Kidney glomerular epithelial cell (primary cell): ENCODE results near the gene LRRIQ1.
"Not testable (repeated sequence)": the region's sequence is repeated elsewhere in the genome, so short reads cannot be mapped to it uniquely, and the experiment has no call there.

Experiments
- DNase-seq: peaks from one replicate; lab custom pipeline; 2025; lab: John Stamatoyannopoulos, UW

LRRIQ1 gene

DNA sequence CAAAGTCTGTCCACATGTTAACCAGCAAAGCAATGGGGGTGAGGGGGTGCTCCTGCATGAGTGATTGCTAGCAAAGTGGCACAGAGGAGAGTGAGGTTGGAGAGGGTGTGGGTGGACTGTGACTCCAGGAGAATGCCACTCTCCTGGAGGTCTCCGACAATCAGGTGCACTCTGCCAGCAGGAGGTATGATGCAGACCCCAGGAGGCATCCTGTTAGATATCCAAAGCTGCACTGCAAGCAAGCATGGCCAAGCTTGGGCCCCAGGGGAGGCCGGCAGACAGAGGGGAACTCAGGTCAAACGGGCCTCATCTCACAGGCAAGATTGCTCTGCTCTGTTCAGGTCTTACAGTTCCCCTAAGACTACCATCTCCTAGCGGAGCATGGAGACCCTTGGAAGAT is 170.4 kb downstream of the LRRIQ1 start:
- DNase-seq, result no peak

- DNase-seq, result not testable (repeated sequence)
Measured at GRCh38 chr12:85224339-85224738, 188.2 kb downstream of the LRRIQ1 start.

DNA sequence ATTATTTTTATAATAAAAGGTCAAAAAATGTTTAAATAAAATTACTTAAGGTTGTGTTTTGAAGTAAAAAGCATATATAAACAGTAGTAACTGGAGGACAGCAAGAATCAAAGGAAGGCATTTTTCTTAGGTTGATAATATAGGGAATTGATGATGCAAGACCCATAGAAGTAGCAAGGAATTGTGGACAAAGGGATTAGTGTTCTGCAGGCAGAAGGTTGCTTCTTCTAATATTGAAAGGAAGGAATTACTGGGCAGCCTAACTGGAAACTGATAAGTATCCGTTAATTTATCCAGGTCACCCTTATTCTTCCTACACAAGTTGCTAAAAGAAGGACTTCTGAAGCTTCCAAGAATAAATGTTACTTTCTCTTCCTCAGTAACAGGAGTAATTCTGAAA is 189.3 kb downstream of the LRRIQ1 start:
- no peak for DNase-seq

- no peak for DNase-seq
Measured at GRCh38 chr12:85237327-85237726, 201.2 kb downstream of the LRRIQ1 start.

DNA sequence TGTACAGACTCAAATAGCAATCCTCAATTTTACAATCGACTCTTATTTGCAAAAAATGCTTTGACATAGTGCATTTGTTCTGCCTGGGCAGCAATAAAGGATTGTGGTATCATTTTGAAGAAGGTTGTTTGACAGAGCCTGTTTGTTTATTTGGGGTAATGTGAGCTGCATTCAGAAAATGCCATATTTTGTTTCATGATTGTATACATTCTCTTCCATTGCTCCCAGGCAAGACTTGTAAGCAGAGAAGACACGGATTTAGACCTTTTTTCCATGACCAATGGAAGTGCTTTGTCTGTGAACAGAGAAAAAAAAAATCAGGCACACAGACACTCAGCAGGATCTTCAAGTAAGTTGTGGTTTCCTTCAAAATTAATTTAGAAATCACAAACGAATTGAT is 208.4 kb downstream of the LRRIQ1 start:
- DNase-seq, result no peak

DNA sequence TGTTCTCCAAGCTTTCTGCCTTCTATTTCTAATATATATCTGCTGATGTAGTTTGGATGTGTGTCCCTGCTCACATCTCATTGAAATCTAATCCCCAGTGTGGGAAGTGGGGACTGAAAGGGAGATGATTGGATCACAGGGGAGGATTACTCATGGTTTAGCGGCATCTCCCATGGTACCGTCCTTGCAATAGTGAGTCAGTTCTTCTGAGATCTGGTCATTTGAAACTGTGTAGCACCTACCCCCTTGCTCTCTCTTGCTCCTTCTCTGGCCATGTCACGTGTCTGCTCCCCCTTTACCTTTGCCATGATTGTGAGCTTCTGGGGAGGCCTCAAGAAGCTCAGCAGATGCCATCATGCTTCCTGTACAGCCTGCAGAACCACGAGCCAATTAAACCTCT is 217.7 kb downstream of the LRRIQ1 start:
- DNase-seq, result no peak

DNA sequence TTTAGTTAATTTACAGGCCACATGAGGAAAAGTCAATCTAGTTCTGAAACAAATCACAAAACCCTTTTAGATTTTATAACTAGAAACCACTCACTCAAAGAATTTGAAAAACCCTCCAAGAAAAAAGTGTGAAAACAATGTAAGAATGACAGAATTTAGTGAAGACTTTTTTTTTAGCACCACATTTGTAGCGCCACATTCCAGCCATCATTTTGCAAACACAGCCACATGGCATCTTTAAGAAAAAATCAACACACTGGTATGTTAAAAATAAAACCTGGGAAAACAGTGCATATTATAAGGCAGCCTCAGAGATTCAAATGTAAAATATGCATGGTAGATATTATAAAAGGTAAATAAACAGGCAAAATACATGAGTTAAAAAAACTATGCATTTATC is 221.5 kb downstream of the LRRIQ1 start:
- no peak for DNase-seq

- no peak for DNase-seq
Measured at GRCh38 chr12:85260447-85260846, 224.3 kb downstream of the LRRIQ1 start.

DNA sequence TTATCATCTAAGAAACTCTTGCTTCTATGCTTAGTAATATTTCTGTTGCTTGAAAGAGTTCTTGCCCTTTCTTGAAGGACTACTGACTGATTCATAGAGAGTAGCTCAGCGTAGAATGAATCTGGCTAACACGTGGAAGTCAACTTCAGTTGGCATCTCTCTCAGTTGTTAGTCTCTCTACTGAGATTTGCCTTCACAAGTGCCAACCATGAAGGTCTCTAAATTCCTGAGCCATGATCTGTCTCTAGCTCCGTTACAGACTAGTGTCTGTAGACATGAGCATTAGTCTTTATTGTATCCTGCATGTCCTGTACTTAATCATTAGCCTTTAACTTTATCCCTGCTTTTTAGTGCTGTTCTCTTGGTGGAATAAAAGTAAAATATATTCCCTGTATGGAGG is 224.7 kb downstream of the LRRIQ1 start:
- no peak for DNase-seq

DNA sequence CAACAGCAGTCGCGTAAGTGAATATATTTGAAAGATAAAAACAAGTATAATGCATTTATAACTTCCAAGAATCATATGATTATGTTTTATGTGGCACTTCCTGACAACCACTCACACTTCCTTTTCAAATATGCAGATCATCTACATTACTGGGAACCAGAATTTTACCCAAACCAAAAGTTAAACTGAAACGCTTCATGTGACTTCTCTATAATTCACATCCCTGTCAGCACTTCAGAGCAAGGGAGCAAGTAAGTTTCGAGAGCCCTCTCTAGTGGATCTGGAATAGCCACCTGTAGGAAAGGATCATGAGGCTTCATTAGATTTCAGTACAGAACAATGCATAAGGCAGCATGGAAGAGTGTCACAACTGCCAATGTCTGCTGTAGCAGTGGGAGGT is 230.2 kb downstream of the LRRIQ1 start:
- no peak for DNase-seq

DNA sequence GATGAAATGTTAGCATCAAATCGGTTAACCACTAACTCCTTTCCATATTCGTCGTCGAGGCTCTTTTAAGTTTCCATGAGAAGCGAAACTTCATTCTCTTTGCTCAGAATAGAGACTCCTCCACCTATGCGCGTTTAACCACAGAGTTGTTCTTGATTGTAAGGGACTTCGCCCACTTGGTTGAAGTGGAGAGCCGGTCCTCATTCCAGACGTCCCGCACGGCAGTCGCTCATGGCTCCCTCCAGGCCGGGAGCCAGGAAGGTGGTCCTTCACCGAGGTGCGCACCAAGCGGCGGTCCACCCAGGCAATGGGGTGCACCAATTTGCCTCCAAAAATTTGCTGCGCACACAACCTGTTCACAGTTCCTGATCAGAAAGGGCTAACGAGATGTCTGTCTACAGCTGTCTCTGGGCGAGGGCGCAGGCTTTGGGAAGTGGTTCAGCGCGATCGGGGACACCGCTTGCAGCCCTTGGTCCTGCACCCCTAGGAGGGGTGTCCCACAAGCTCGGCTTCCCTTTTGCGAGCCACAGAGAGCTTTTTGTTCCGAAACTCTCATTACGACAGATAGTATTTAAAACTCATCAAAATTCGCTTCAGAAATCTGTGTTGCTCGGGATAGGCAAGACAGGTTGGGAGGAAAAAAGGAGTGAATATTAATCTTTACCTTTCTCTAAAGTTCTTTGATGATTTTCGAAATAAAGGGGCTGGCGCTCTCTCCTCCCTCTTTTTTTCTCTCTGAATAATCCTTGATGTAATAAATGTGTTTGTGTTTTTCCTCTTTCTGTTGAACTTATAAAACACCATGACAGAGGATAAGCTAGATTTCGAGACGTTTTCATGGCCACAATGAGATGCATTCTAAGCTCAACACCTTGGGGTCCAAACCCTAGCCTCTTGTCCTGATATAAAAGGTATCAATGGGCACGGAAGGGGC is 237.5 kb downstream of the LRRIQ1 start:
- DNase-seq, result no peak

DNA sequence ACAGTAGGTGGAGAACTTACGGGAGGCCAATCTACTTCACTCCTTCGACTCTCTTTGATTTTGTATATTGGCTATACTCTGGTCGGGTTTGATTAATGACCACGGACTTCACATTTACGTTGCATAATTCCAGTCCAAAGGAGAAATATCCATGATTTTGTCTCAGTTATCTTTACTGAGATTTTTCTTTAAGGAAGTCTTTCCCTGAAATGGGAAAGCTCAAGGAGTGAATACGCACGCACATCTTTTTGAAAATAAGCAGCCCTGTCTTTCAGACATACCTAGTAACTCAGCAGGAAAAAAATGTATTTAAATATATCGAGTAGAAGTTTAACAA is 238.1 kb downstream of the LRRIQ1 start:
- no peak for DNase-seq

GRCh38 chr12:85275374-85275773 is 239.2 kb downstream of the LRRIQ1 start:
- DNase-seq, result no peak

- DNase-seq, result no peak
Measured at GRCh38 chr12:85277191-85277590, 241.0 kb downstream of the LRRIQ1 start.

DNA sequence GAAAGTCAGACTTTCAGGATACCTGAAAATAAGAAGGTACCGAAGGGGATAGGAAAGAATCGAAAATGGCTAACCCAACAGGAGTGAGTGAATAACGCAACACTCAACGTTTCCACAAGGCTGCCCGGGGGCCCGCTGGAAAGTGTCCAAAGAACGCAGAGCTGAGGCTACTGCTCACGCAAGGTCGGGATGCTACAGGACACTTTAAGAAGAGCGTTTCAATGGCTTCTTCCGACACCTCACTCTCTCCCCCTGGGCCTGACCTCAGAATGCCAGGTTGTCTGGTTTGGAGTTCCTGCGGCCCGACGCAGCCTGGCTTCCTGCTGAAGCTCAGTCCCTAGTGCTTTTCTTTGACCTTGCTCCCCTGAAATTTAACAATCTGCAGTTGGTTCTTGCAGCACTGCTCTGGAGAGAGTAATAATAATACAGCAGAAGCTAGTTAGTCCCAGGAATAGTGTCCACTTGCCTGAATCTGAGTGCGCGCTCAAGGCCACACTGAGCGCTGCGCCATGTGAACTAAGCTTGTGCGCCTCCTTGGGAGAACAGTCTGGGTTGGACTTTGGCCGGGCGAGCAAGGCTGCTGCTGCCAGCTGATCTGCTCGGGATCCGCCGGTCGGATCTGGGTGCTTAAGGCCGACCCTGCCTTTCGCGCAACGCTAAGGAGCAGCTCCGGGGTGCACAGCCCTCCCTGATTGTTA is 241.9 kb downstream of the LRRIQ1 start:
- DNase-seq, result no peak

GRCh38 chr12:85278598-85279448 is 242.7 kb downstream of the LRRIQ1 start:
- DNase-seq, result no peak

GRCh38 chr12:85279449-85280164 is 243.5 kb downstream of the LRRIQ1 start:
- DNase-seq, result no peak

- no peak for DNase-seq
Measured at GRCh38 chr12:85280165-85280983, 244.2 kb downstream of the LRRIQ1 start, which contains the start of gene ALX1. TSS of gene ALX1 (plus strand) at chr12:85280220. CDS start at chr12:85280262, 42 bp downstream.

DNA sequence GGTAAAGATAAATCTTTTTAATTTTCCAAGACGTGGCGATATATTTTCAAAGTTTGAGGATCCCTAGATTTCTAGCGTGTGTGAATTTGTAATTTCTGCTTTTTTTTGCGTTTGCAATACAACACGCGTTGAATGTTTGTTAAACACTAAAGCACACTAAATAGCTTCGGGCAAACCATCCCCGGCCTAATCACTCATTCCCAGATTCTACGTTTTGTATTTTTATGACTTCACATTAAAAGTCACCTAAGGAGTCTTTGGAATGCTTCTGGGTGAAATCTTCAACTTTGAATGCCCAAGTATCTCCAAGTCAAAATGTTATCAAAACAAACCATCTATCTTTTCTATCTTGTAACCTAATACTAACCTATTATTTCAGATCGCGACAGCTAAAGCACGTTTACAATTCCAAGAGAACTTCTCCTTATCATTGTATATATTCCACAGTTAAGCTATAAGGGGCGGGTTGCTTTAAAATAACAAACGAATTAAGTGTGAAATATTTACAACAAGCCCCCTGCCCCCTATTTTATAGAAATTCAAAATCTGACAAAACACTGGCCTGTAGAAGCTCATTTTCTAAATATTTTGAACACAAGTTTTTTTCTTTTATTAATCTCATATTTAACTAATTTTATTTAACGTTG is 245.0 kb downstream of the LRRIQ1 start:
- no peak for DNase-seq

- no peak for DNase-seq
Measured at GRCh38 chr12:85281636-85282312, 245.6 kb downstream of the LRRIQ1 start.
